Spleen (tissue), 11 donors: ENCODE measurements around the gene UTRN. TPM values are rescaled to one million over a fixed set of nuclear protein-coding genes. Genes with fewer than 3 reads are reported as not detected.
A peak's percentile ranks its signal among the peaks of the same experiment; 100 is the strongest.

ENCODE experiments used
- DNase-seq: peaks from one replicate; pipeline ENCODE4 v3.0.0-alpha.2; 2020
- H3K27ac ChIP-seq, 8 donors: fragments of 200-600 bp; sonication (generic) in 7 of 8; 1 replicate in 4 of 8; 2 replicates in 4 of 8; pipeline versions ENCODE4 v1.5.0 to v1.8.0; 2016 to 2021; ENCODE audit warnings: inconsistent platforms in 4 of 8, mild to moderate bottlenecking in 4 of 8, moderate library complexity in 1 of 8
- H3K27me3 ChIP-seq, 7 donors: fragments of 200-600 bp; sonication (generic) in 6 of 7; replicated peaks in 1 of 7; 1 replicate in 4 of 7; 2 replicates in 3 of 7; pipeline versions ENCODE4 v1.5.0 to v1.8.0; 2016 to 2021; ENCODE audit warnings: inconsistent platforms in 3 of 7, mild to moderate bottlenecking in 1 of 7
- H3K36me3 ChIP-seq, 6 donors: fragments of 200-600 bp; sonication (generic) in 5 of 6; 1 replicate in 4 of 6; 2 replicates in 2 of 6; pipeline versions ENCODE4 v1.5.0 to v1.8.0; 2016 to 2021; ENCODE audit warnings: inconsistent platforms in 2 of 6
- H3K4me1 ChIP-seq, 6 donors: fragments of 200-600 bp; sonication (generic) in 5 of 6; 1 replicate in 3 of 6; 2 replicates in 3 of 6; pipeline versions ENCODE4 v1.5.0 to v1.8.0; 2016 to 2021; ENCODE audit warnings: inconsistent platforms in 3 of 6
- H3K4me3 ChIP-seq, 8 donors: fragments of 200-600 bp; sonication (generic) in 7 of 8; 1 replicate in 4 of 8; 2 replicates in 4 of 8; pipeline versions ENCODE4 v1.5.0 to v1.8.0; 2016 to 2021; ENCODE audit warnings: inconsistent platforms in 4 of 8, mild to moderate bottlenecking in 4 of 8, moderate library complexity in 2 of 8
- H3K9me3 ChIP-seq, 8 donors: fragments of 200-600 bp; sonication (generic) in 7 of 8; 1 replicate in 4 of 8; 2 replicates in 4 of 8; pipeline versions ENCODE4 v1.5.0 to v1.8.0; 2016 to 2021; ENCODE audit warnings: inconsistent platforms in 4 of 8
- CTCF ChIP-seq, 11 experiments: fragments of 200-600 bp in 7 of 11; fragments of 450-650 bp in 4 of 11; sonication (generic) in 4 of 11; IDR thresholded peaks in 8 of 11; conservative IDR thresholded peaks in 3 of 11; 1 replicate in 7 of 11; 2 replicates in 4 of 11; pipeline versions ENCODE4 v1.4.0 to v1.8.0; 2016 to 2021; ENCODE audit warnings: antibody characterized with exemption in 11 of 11, inconsistent platforms in 4 of 11, mild to moderate bottlenecking in 1 of 11
- POLR2A ChIP-seq, 3 donors: fragments of 450-650 bp; IDR thresholded peaks; one replicate each; pipeline ENCODE4 v1.5.1; 2017; ENCODE audit warnings: antibody characterized with exemption in 3 of 3, mild to moderate bottlenecking in 1 of 3
- POLR2AphosphoS5 ChIP-seq, 3 donors: sonication (generic); formaldehyde crosslinking; IDR thresholded peaks; one replicate each; pipeline ENCODE4 v1.5.1; 2017; ENCODE audit warnings: antibody characterized with exemption in 3 of 3
- whole genome bisulfite sequencing, 5 donors: extraction: QIAGEN DNeasy Blood & Tissue Kit in 3 of 5; methylation state at CpG; one replicate each; pipeline versions ENCODE4 v1.1.5 to v1.1.7; 2013 to 2018; 5-methylcytosine and 5-hydroxymethylcytosine counted together
- intact Hi-C: fragments of 100-400 bp; cut with DNase I; formaldehyde crosslinking; loops from one replicate; pipeline ENCODE4 v1.15.0; 2023; ENCODE audit warnings: low total_unique reads
- polyA plus RNA-seq, 3 donors: library from polyadenylated mRNA; stranded (reverse); fragments of 200-250 nt; gene quantifications; one replicate each; pipeline ENCODE4 v1.2.1, GENCODE V29; 2013
- total RNA-seq, 7 donors: library from RNA; depleted of rRNA in 3 of 7; stranded (reverse); fragments of >200 nt in 3 of 7; fragmentation: NEBNext Ultra II Directional in 4 of 7; extraction: Animal tissue kit (Norgen Biotek cat#: 25700) in 4 of 7; gene quantifications; one replicate each; pipeline versions ENCODE4 v1.1.0 to v1.2.1, GENCODE V29; 2016 to 2021
- donor health status: healthy with polysubstance abuse.
- donor health status: DM: no; HTN: no; CAD: no; lungs with moderate emphysema.
- donor health status: DM: no; HTN: no; CAD: no.
- donor health status: Bipolar disorder and iron deficiency.
- donor health status: healthy.
- donor health status: DM: no; HTN: no; CAD: no.
- donor health status: DM: yes; HTN: yes; CAD: no.

Gene UTRN
- total and polyA plus RNA-seq, 10 donors: 15.4 to 539 (median 364) TPM

GRCh38 chr6:144315981-144316861 lies 31.1 kb downstream of the UTRN start:
- Histone ChIP-seq H3K36me3 (no peaks in the 10 kb centered on the region), H3K27me3 (no peaks in the 10 kb centered on the region), H3K27ac (peak overlapping the region in 5 of 8 donors; percentile 28 to 61 (median 55)), H3K9me3 (no peaks in the 10 kb centered on the region), H3K4me1 (peaks cover 10 to 97% (median 35%) of the 10 kb centered on the region in 6 donors), H3K4me3 (no peak overlapping the region)
- intact Hi-C loops: no loop called here
- TF ChIP-seq POLR2AphosphoS5 (IDR thresholded peaks at IDR 0.05) (no peak), CTCF (IDR thresholded peaks at IDR 0.05 in 8 of 11, conservative IDR thresholded peaks at IDR 0.05 in 3 of 11) (no peak), POLR2A (IDR thresholded peaks at IDR 0.05) (no peak)
- 90 to 94% (median 93%) methylated on average over 6 of the region's 6 CpGs for WGBS, 5 donors
- DNase-seq: no peak

- TF ChIP-seq POLR2AphosphoS5 (IDR thresholded peaks at IDR 0.05) (no peak), POLR2A (IDR thresholded peaks at IDR 0.05) (no peak), CTCF (IDR thresholded peaks at IDR 0.05 in 8 of 11, conservative IDR thresholded peaks at IDR 0.05 in 3 of 11) (no peak)
- intact Hi-C loops: no loop called here
- no peak for DNase-seq
- Histone ChIP-seq H3K27ac (peak overlapping the region in 1 of 8 donors; percentile 8), H3K4me1 (peaks cover 6 to 92% (median 30%) of the 10 kb centered on the region in 6 donors), H3K4me3 (no peak overlapping the region), H3K27me3 (no peaks in the 10 kb centered on the region), H3K9me3 (no peaks in the 10 kb centered on the region), H3K36me3 (no peaks in the 10 kb centered on the region)
Measured at GRCh38 chr6:144316862-144317195, 31.7 kb downstream of the UTRN start.

- intact Hi-C loops: no loop called here
- 58 to 80% (median 67%) methylated on average over 2 of the region's 2 CpGs for WGBS, 5 donors
- Histone ChIP-seq H3K4me1 (peaks cover 6 to 85% (median 30%) of the 10 kb centered on the region in 6 donors), H3K4me3 (no peak overlapping the region), H3K36me3 (no peaks in the 10 kb centered on the region), H3K27ac (no peak overlapping the region), H3K9me3 (no peaks in the 10 kb centered on the region), H3K27me3 (no peaks in the 10 kb centered on the region)
- DNase-seq: no peak
- TF ChIP-seq CTCF (IDR thresholded peaks at IDR 0.05 in 8 of 11, conservative IDR thresholded peaks at IDR 0.05 in 3 of 11): no peak
- TF ChIP-seq POLR2AphosphoS5 (IDR thresholded peaks at IDR 0.05): no peak
Measured at GRCh38 chr6:144317736-144318135, 32.6 kb downstream of the UTRN start.

- Histone ChIP-seq H3K9me3 (no peaks in the 10 kb centered on the region), H3K4me1 (peaks cover 6 to 70% (median 26%) of the 10 kb centered on the region in 6 donors), H3K36me3 (no peaks in the 10 kb centered on the region), H3K4me3 (no peak overlapping the region), H3K27me3 (no peaks in the 10 kb centered on the region), H3K27ac (peak overlapping the region in 2 of 8 donors; percentile 30 to 44)
- intact Hi-C loops: no loop called here
- 46 to 69% (median 57%) methylated on average over 4 of the region's 4 CpGs for WGBS, 5 donors
- DNase-seq: no peak
- TF ChIP-seq CTCF (IDR thresholded peaks at IDR 0.05 in 8 of 11, conservative IDR thresholded peaks at IDR 0.05 in 3 of 11): no peak
- no peak for TF ChIP-seq POLR2AphosphoS5 (IDR thresholded peaks at IDR 0.05)
- no peak for TF ChIP-seq POLR2A (IDR thresholded peaks at IDR 0.05)
Measured at GRCh38 chr6:144319211-144319610, 34.1 kb downstream of the UTRN start.
